HL-60 (cell line): ENCODE measurements around the gene ABCG8.

ENCODE experiments used
- DNase-seq, 2 experiments: peaks; one replicate each; pipeline ENCODE4 v3.0.0-alpha.2; 2010 to 2020; ENCODE audit warnings: low read depth in 1 of 2, low spot score in 1 of 2
- H3K27ac ChIP-seq: fragments of 250-450 bp; sonication (Bioruptor Pico); replicated peaks from 2 replicates; pipeline ENCODE4 v1.5.1; 2020; ENCODE audit warnings: mild to moderate bottlenecking, moderate library complexity
- H3K27me3 ChIP-seq: fragments of 250-450 bp; sonication (Bioruptor Pico); 2 replicates; pipeline ENCODE4 v1.5.1; 2021; ENCODE audit warnings: mild to moderate bottlenecking, moderate library complexity; ENCODE audit not compliant: insufficient read depth, poor library complexity, severe bottlenecking
- H3K4me3 ChIP-seq: replicated peaks from 2 replicates; pipeline ENCODE4 v1.5.1; 2011; ENCODE audit warnings: mild to moderate bottlenecking, control low read depth, low read length; ENCODE audit not compliant: insufficient read depth
- GABPA ChIP-seq: IDR thresholded peaks from 2 replicates; pipeline ENCODE4 v1.6.1; 2012; ENCODE audit warnings: low read depth
- POLR2AphosphoS5 ChIP-seq: IDR thresholded peaks from 2 replicates; pipeline ENCODE4 v1.6.1; 2012; ENCODE audit warnings: low read depth
- SPI1 ChIP-seq: IDR thresholded peaks from 2 replicates; pipeline ENCODE4 v1.6.1; 2012; ENCODE audit warnings: low read depth, mild to moderate bottlenecking, borderline replicate concordance
- TF ChIP-seq, protein P1 (sequence below): IDR thresholded peaks from 2 replicates; pipeline ENCODE4 v1.6.1; 2012; ENCODE audit warnings: low read depth; ENCODE audit not compliant: insufficient replicate concordance
- TF ChIP-seq, protein P2 (sequence below): IDR thresholded peaks from one replicate; pipeline ENCODE4 v1.5.1; 2011; ENCODE audit warnings: low read length, control low read depth, inconsistent platforms; ENCODE audit not compliant: insufficient read depth

ABCG8 gene

DNA sequence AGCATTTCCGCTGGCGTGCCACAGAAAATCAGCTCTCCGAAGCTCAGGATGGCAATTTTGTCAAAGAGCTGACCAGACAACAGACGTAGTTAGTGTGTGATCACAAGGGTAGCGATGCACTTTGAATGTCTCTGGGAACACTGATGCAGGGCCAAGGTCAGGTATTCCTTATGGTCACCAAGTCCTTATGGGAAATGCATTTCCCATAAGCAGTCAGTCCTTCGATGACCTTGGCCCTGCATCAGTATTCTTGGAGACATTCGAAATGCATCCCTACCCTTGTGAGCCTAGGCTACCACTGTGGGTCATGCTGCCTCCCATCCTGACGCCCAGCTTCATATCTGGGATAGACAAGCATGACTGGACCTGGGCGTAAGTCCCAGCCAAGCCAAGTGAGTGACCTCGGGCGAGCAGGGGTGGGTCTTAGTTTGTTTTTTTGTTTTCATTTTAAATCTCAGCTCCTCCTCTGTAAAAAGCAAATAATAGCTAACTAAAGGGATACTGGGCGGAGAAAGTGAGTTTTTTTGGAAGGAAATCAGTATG lies 13.7 kb upstream of the ABCG8 start:
- H3K27me3 ChIP-seq, result peaks cover 4% of the 10 kb centered on the region

DNA sequence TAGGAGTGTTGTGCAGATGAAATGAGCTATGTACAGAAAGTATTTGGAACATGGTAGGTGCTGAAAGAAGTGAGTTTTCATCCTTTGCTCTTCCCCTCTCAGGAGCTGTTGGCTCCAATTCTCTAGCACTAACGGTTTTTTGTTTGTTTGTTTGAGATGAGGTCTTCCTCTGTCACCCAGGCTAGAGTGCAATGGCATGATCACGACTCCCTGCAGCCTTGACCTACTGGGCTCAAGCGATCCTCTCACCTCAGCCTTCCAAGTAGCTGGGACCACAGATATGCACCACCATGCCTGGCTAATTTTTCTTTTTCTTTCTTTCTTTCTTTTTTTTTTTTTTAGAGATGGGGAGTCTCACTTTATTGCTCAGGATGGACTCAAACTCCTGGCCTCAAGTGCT lies 12.9 kb upstream of the ABCG8 start:
- H3K27me3 ChIP-seq, result peaks cover 4% of the 10 kb centered on the region
- H3K27ac ChIP-seq, result no peak overlapping the region
- no peak for DNase-seq
- no peak overlapping the region for H3K4me3 ChIP-seq
- TF ChIP-seq SPI1, result no peak
- TF ChIP-seq POLR2AphosphoS5, result no peak
- no peak for TF ChIP-seq GABPA
- TF ChIP-seq, protein P1, sequence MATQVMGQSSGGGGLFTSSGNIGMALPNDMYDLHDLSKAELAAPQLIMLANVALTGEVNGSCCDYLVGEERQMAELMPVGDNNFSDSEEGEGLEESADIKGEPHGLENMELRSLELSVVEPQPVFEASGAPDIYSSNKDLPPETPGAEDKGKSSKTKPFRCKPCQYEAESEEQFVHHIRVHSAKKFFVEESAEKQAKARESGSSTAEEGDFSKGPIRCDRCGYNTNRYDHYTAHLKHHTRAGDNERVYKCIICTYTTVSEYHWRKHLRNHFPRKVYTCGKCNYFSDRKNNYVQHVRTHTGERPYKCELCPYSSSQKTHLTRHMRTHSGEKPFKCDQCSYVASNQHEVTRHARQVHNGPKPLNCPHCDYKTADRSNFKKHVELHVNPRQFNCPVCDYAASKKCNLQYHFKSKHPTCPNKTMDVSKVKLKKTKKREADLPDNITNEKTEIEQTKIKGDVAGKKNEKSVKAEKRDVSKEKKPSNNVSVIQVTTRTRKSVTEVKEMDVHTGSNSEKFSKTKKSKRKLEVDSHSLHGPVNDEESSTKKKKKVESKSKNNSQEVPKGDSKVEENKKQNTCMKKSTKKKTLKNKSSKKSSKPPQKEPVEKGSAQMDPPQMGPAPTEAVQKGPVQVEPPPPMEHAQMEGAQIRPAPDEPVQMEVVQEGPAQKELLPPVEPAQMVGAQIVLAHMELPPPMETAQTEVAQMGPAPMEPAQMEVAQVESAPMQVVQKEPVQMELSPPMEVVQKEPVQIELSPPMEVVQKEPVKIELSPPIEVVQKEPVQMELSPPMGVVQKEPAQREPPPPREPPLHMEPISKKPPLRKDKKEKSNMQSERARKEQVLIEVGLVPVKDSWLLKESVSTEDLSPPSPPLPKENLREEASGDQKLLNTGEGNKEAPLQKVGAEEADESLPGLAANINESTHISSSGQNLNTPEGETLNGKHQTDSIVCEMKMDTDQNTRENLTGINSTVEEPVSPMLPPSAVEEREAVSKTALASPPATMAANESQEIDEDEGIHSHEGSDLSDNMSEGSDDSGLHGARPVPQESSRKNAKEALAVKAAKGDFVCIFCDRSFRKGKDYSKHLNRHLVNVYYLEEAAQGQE, result no peak
- TF ChIP-seq, protein P2, sequence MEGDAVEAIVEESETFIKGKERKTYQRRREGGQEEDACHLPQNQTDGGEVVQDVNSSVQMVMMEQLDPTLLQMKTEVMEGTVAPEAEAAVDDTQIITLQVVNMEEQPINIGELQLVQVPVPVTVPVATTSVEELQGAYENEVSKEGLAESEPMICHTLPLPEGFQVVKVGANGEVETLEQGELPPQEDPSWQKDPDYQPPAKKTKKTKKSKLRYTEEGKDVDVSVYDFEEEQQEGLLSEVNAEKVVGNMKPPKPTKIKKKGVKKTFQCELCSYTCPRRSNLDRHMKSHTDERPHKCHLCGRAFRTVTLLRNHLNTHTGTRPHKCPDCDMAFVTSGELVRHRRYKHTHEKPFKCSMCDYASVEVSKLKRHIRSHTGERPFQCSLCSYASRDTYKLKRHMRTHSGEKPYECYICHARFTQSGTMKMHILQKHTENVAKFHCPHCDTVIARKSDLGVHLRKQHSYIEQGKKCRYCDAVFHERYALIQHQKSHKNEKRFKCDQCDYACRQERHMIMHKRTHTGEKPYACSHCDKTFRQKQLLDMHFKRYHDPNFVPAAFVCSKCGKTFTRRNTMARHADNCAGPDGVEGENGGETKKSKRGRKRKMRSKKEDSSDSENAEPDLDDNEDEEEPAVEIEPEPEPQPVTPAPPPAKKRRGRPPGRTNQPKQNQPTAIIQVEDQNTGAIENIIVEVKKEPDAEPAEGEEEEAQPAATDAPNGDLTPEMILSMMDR, result no peak

More for the DNA sequence above, 13.7 kb upstream of the ABCG8 start:
- Histone ChIP-seq H3K27ac (no peak overlapping the region), H3K4me3 (no peak overlapping the region)
- DNase-seq, result no peak
- no peak for TF ChIP-seq SPI1
- no peak for TF ChIP-seq GABPA
- TF ChIP-seq, protein P2, result no peak

DNA sequence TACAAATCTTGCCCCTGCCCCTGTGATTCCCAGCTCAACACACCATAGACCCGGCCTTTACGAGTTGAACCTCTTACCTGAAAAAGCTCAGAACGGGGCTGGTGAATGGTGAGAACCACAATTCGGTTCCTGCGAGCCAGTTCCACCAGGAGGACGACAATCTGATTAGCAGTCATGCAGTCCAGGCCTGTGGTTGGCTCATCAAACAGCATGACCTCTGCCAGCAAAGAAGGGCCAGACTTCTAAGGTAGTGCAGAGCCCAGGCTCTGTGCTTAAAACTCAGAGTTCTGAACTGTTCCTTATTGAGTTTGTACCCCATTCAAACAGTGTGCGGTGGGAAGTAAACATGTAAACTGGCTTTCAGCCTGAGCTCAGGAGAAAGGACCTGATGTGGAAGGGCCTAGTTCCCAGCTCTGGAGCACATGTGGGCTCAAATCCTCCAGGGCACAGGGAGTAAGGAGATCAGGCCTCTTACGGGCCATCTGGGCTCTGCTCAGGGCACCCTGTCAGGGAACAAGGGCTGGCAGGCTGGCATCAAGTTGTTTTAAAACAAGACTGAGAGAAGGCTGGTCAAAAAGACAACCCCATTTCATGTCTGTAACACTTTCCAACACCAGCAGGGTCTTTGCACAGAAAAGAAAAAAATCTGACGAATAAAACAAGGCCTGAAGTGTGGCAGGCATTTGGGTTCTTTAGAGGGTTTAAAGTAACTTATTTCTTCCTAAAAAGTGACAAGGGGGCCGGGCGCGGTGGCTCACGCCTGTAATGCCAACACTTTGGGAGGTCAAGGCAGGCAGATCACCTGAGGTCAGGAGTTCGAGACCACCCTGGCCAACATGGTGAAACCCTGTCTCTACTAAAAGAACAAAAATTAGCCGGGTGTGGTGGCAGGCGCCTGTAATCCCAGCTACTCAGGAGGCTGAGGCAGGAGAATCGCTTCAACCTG lies 12.2 kb upstream of the ABCG8 start:
- Histone ChIP-seq H3K27me3 (peaks cover 10% of the 10 kb centered on the region), H3K27ac (no peak overlapping the region), H3K4me3 (no peak overlapping the region)
- no peak for TF ChIP-seq SPI1
- TF ChIP-seq GABPA, result no peak
- TF ChIP-seq POLR2AphosphoS5, result no peak
- TF ChIP-seq, protein P1, result no peak
- TF ChIP-seq, protein P2, result no peak
- no peak for DNase-seq
